ENCODE measurements around the gene CCL24.
A peak's percentile ranks its signal among the peaks of the same experiment; 100 is the strongest.
"Not testable (repeated sequence)": the region's sequence is repeated elsewhere in the genome, so short reads cannot be mapped to it uniquely, and the experiment has no call there.

The CCL24 gene

GRCh38 chr7:75780647-75781273 is 32.8 kb downstream of the CCL24 start:
- not testable (repeated sequence) for DNase-seq (ENCODE audit: low read depth in 2 of 2)

DNA sequence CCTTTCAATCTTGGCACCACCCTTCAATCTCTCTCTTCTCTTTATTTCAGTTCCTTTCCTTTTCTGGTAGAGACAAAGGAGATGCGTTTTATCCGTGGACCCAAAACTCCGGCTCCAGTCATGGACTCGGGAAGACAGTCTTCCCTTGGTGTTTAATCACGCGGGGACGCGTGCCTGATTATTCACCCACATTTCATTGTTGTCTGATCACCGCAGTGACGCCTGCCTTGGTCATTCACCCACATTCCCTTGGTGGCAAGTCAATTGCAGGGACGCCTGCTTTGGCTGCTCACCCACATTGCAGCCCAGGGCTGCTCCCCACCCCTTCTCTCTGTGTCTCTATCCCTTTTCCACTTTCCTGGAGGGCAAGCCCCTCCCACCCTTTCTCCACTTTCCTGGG is 34.1 kb downstream of the CCL24 start:
- DNase-seq (ENCODE audit: low read depth in 2 of 2): not testable (repeated sequence)

GRCh38 chr7:75779035-75779434 is 34.6 kb downstream of the CCL24 start:
- not testable (repeated sequence) for DNase-seq (ENCODE audit: low read depth in 2 of 2)

DNA sequence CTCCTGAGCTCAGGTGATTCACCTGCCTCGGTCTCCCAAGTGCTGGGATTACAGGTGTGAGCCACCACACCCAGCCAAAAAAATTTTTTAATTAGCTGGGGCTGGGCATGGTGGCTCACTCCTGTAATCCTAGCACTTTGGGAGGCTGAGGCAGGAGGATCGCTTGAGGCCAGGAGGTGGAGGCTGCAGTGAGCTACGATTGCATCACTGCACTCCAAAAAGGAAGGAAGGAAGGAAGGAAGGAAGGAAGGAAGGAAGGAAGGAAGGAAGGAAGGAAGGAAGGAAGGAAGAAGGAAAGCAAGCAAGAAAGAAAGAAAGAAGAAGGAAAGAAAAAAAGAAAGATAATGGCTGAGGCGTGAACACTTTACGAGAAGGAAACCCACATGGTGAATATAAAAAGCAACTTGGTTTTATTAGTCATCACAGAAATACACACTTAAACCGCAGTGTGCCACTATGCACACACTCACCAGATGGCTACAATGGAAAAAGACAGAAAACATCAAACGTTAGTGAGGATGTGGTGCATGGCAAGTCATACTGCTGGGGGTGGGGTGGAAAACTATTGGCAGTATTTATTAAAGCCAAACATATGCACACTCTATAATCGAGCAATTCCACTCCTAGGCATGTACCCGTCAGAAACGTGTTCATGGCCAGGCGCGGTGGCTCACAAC is 37.2 kb downstream of the CCL24 start:
- DNase-seq (ENCODE audit: low read depth in 2 of 2): peak; percentile 49 to 60

GRCh38 chr7:75773958-75774357 is 39.6 kb downstream of the CCL24 start:
- not testable (repeated sequence) for DNase-seq (ENCODE audit: low read depth in 2 of 2)

DNA sequence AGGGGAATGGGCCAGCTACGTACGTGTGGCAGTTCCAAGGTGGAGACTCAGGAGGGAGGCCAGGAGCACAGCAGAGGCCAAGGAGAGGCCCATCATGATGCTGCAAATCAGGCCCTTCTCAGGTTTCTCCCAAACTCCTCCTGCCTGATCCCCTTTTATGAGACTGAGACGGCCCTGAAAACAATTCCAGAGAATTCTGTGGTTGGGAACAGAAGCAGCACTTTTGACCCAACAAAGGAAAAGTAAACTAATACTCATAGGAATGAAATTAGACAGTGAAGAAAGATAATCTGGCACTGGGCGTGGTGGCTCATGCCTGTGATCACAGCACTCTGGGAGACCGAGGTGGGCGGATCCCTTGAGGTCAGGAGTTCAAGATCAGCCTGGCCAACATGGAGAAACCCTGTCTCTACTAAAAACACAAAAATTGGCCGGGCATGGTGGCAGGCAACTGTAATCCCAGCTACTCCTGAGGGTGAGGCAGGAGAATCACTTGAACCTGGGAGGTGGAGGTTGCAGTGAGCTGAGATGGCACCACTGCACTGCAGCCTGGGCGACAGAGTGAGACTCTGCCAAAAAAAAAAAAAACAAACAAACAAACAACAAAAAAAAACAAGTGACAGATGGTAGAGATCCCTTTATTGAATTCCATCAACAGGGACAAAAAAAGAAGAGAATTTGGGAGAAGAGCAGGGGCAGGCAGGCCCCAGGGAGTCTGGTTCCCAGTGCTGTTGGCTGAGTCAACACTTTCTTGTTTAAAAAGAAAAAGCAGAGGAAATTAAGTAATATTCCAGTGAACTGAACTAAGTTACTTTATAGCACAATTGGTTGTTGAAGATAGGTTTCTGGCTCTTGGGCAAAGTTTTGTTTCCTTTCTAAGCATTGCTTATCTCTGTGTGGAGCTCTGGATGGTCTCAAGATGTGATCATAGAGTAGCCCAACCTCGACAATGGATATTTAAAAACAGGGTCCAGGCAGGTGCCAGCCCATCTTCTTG is 41.2 kb downstream of the CCL24 start, which contains the start of gene CCL26:
TSS of gene CCL26 (minus strand) at position 131 of the 997 bp plus-strand sequence. CDS start at position 96, 35 bp downstream.
- DNase-seq (ENCODE audit: low read depth in 2 of 2): no peak

GRCh38 chr7:75771224-75771623 is 42.4 kb downstream of the CCL24 start:
- DNase-seq (ENCODE audit: low read depth in 2 of 2): no peak

- DNase-seq (ENCODE audit: low read depth in 2 of 2): no peak
Observed at GRCh38 chr7:75762350-75762917, 51.2 kb downstream of the CCL24 start.

DNA sequence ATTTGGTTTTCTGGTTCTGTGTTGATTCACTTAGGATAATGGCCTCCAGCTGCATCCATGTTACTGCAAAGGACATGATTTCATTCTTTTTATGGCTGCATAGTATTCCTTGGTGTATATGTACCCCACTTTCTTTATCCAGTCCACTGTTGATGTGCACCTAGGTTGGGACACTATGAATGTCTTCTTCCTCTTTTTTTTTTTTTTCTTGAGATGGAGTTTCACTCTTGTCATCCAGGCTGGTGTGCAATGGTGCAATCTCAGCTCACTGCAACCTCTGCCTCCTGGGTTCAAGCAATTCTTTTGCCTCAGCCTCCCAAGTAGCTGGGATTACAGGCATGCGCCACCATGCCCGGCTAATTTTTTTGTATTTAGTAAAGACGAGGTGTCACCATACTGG is 51.8 kb downstream of the CCL24 start:
- DNase-seq (ENCODE audit: low read depth in 2 of 2): not testable (repeated sequence)

Measured in stimulated activated CD8-positive, alpha-beta memory T cell treated with anti-CD3 and anti-CD28 coated beads, Interleukin-7, amount 100 ng/mL, for 4 hours (primary cell).